ENCODE results near the gene OTX1.

The OTX1 gene

GRCh38 chr2:63051795-63052333 is 1.2 kb downstream of the OTX1 start:
- TF ChIP-seq CTCF (conservative IDR thresholded peaks at IDR 0.05; ENCODE audit: low read length): no peak

GRCh38 chr2:63052411-63053080 is 1.9 kb downstream of the OTX1 start:
- H3K4me3 ChIP-seq (ENCODE audit: low read length): no peak overlapping the region
- TF ChIP-seq CTCF (conservative IDR thresholded peaks at IDR 0.05; ENCODE audit: low read length): no peak
- no peak for DNase-seq (ENCODE audit: low read depth)

More at GRCh38 chr2:63051795-63052333, 1.2 kb downstream of the OTX1 start:
- DNase-seq (ENCODE audit: low read depth): no peak
- no peak overlapping the region for H3K4me3 ChIP-seq (ENCODE audit: low read length)

- TF ChIP-seq CTCF (conservative IDR thresholded peaks at IDR 0.05; ENCODE audit: low read length): no peak
- DNase-seq (ENCODE audit: low read depth): no peak
- H3K4me3 ChIP-seq (ENCODE audit: low read length): no peak overlapping the region
These were observed 2.7 kb downstream of the OTX1 start for GRCh38 chr2:63053081-63053888.

- no peak for DNase-seq (ENCODE audit: low read depth)
- TF ChIP-seq CTCF (conservative IDR thresholded peaks at IDR 0.05; ENCODE audit: low read length): no peak; the same call in 1 of the 2 replicates
- peak overlapping the region; percentile 20 for H3K4me3 ChIP-seq (ENCODE audit: low read length)
These were observed 3.4 kb downstream of the OTX1 start for GRCh38 chr2:63053889-63054602.

GRCh38 chr2:63054841-63055225 is 4.2 kb downstream of the OTX1 start:
- no peak for TF ChIP-seq CTCF (conservative IDR thresholded peaks at IDR 0.05; ENCODE audit: low read length)
- DNase-seq (ENCODE audit: low read depth): no peak
- H3K4me3 ChIP-seq (ENCODE audit: low read length): no peak overlapping the region

- TF ChIP-seq CTCF (conservative IDR thresholded peaks at IDR 0.05; ENCODE audit: low read length): no peak
- DNase-seq (ENCODE audit: low read depth): no peak
- peak overlapping the region; percentile 36 for H3K4me3 ChIP-seq (ENCODE audit: low read length)
These were observed 4.8 kb downstream of the OTX1 start for GRCh38 chr2:63055226-63056106.

All from AG10803 (cell line).